HepG2 (cell line): ENCODE measurements around the gene CARHSP1. TPM values are rescaled to one million over a fixed set of nuclear protein-coding genes. Genes with fewer than 3 reads are reported as not detected.

ENCODE experiments used
- CEBPB ChIP-seq: IDR thresholded peaks from 2 replicates; pipeline ENCODE4 v1.6.1; 2011; ENCODE audit warnings: low read depth, low read length, improper control_type of control experiment, borderline replicate concordance
- CENPT ChIP-seq: sonication (generic); formaldehyde crosslinking; IDR thresholded peaks from 2 replicates; pipeline ENCODE4 v1.8.0; 2022; ENCODE audit warnings: low read depth, mild to moderate bottlenecking, moderate library complexity, missing genetic modification reagents
- GABPA ChIP-seq, 2 experiments: IDR thresholded peaks; 2 replicates each; pipeline ENCODE4 v1.6.1; 2011 to 2016; ENCODE audit warnings: low read depth in 2 of 2, low read length in 1 of 2, missing biosample characterization in 1 of 2, missing genetic modification characterization in 1 of 2
- HNRNPLL ChIP-seq: fragments of 200-400 bp; formaldehyde crosslinking; IDR thresholded peaks from 2 replicates; pipeline ENCODE4 v1.6.1; 2017; ENCODE audit warnings: mild to moderate bottlenecking, low read depth, low read length; ENCODE audit not compliant: poor library complexity, severe bottlenecking
- MZF1 ChIP-seq: sonication (generic); formaldehyde crosslinking; IDR thresholded peaks from 2 replicates; pipeline ENCODE4 v1.8.1; 2023; ENCODE audit warnings: mild to moderate bottlenecking, missing genetic modification reagents, borderline replicate concordance
- PCBP1 ChIP-seq: fragments of 200-400 bp; formaldehyde crosslinking; IDR thresholded peaks from 2 replicates; pipeline ENCODE4 v1.6.1; 2017; ENCODE audit warnings: mild to moderate bottlenecking, low read depth, low read length, borderline replicate concordance
- PCBP2 ChIP-seq: fragments of 200-400 bp; formaldehyde crosslinking; optimal IDR thresholded peaks from 2 replicates; pipeline ENCODE3; 2018; ENCODE audit warnings: low read length, low read depth; ENCODE audit not compliant: poor library complexity, severe bottlenecking
- RCOR2 ChIP-seq: IDR thresholded peaks from 2 replicates; pipeline ENCODE4 v1.6.1; 2016; ENCODE audit warnings: missing biosample characterization, missing genetic modification reagents
- SMARCC2 ChIP-seq: fragments of 450-650 bp; IDR thresholded peaks from 2 replicates; pipeline ENCODE4 v1.6.1; 2017; ENCODE audit warnings: antibody characterized with exemption, mild to moderate bottlenecking
- SP2 ChIP-seq: sonication (generic); formaldehyde crosslinking; IDR thresholded peaks from 2 replicates; pipeline ENCODE4 v1.5.1; 2020; ENCODE audit warnings: mild to moderate bottlenecking, missing genetic modification reagents
- ZNF180 ChIP-seq: sonication (generic); formaldehyde crosslinking; IDR thresholded peaks from 2 replicates; pipeline ENCODE4 v1.4.0; 2020; ENCODE audit warnings: low read depth, missing genetic modification reagents, borderline replicate concordance
- ZNF263 ChIP-seq: sonication (generic); formaldehyde crosslinking; IDR thresholded peaks from 2 replicates; pipeline ENCODE4 v1.4.0; 2020; ENCODE audit warnings: missing genetic modification reagents
- ZNF768 ChIP-seq: sonication (generic); formaldehyde crosslinking; IDR thresholded peaks from 2 replicates; pipeline ENCODE4 v1.4.0; 2020; ENCODE audit warnings: missing genetic modification reagents
- polyA plus RNA-seq, 8 experiments: library from polyadenylated mRNA; depleted of rRNA in 3 of 8; stranded (reverse) in 7 of 8; unstranded in 1 of 8; fragments of >200 nt; fragmentation: Illumina TruSeq in 4 of 8; extraction: Trizol in 4 of 8; gene quantifications; 2 replicates each; pipeline versions ENCODE4 v1.2.1 to v1.2.3, GENCODE V29; 2011 to 2016; ENCODE audit warnings: low read depth in 4 of 8, missing spikeins in 1 of 8, mixed read lengths in 1 of 8; ENCODE audit not compliant: insufficient read depth in 1 of 8
- total RNA-seq, 5 experiments: library from RNA; depleted of rRNA; stranded (reverse); fragments of >200 nt; fragmentation: Illumina TruSeq; extraction: Trizol; gene quantifications; 2 replicates each; pipeline ENCODE4 v1.2.3, GENCODE V29; 2016; ENCODE audit warnings: low read depth in 1 of 5
- TF ChIP-seq, protein P1 (sequence below): sonication (generic); formaldehyde crosslinking; IDR thresholded peaks from 2 replicates; pipeline ENCODE4 v1.9.0; 2021; ENCODE audit warnings: mild to moderate bottlenecking, missing genetic modification reagents
- TF ChIP-seq, protein P2 (sequence below): sonication (generic); formaldehyde crosslinking; IDR thresholded peaks from 2 replicates; pipeline ENCODE4 v1.4.0; 2020; ENCODE audit warnings: missing genetic modification reagents, borderline replicate concordance

CARHSP1 gene
- total and polyA plus RNA-seq, 2 of the 13 experiments (the other 11 are each of a cell fraction or from before 2014, with no cell fraction given): 173 to 345 TPM

DNA sequence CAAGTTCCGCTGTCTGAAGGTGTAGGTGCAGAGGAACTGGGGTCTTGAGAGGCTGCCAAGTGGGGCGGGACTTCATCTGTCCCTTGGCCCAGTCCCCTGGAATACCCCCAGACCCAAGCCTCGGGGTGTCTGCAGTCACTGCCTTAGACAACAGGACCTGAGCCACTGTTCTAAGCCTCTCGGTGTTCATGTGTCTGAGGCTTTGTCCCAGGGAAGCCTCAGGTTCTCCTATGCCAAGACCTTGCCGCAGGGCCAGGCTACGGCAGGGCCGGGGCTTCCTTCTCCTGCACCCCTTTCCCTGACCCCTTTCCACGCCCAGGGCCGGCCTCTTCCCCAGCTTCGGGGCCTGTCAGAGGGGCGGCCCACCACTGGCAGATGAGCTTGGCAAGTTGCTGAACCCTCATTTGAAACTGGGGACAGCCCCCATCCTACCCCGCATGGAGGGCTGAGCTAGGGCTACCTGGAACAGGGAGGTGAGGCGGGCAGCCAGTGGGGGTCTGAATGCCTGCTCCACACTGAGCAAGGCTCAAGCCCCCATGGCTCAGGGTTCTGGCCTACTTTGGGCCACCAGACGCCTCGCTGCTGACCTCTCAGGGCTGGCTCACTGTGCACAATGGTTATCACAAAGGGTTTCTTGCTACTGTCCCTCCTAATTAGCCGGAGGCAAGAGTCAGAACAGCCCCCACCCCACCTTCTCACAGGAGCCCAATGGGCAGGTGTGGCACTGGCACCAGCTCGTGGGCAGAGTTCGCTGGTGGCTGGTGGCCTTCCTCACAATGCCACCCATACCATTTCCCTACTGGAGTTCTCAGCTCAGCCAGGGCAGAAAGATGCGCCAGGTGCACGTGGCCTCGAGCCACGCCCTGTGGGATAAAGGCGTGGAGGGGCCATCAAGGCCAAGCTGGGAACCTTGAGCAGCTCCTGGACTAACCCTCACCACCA, 20.4 kb upstream of the CARHSP1 start (continued):
- TF ChIP-seq, protein P1, sequence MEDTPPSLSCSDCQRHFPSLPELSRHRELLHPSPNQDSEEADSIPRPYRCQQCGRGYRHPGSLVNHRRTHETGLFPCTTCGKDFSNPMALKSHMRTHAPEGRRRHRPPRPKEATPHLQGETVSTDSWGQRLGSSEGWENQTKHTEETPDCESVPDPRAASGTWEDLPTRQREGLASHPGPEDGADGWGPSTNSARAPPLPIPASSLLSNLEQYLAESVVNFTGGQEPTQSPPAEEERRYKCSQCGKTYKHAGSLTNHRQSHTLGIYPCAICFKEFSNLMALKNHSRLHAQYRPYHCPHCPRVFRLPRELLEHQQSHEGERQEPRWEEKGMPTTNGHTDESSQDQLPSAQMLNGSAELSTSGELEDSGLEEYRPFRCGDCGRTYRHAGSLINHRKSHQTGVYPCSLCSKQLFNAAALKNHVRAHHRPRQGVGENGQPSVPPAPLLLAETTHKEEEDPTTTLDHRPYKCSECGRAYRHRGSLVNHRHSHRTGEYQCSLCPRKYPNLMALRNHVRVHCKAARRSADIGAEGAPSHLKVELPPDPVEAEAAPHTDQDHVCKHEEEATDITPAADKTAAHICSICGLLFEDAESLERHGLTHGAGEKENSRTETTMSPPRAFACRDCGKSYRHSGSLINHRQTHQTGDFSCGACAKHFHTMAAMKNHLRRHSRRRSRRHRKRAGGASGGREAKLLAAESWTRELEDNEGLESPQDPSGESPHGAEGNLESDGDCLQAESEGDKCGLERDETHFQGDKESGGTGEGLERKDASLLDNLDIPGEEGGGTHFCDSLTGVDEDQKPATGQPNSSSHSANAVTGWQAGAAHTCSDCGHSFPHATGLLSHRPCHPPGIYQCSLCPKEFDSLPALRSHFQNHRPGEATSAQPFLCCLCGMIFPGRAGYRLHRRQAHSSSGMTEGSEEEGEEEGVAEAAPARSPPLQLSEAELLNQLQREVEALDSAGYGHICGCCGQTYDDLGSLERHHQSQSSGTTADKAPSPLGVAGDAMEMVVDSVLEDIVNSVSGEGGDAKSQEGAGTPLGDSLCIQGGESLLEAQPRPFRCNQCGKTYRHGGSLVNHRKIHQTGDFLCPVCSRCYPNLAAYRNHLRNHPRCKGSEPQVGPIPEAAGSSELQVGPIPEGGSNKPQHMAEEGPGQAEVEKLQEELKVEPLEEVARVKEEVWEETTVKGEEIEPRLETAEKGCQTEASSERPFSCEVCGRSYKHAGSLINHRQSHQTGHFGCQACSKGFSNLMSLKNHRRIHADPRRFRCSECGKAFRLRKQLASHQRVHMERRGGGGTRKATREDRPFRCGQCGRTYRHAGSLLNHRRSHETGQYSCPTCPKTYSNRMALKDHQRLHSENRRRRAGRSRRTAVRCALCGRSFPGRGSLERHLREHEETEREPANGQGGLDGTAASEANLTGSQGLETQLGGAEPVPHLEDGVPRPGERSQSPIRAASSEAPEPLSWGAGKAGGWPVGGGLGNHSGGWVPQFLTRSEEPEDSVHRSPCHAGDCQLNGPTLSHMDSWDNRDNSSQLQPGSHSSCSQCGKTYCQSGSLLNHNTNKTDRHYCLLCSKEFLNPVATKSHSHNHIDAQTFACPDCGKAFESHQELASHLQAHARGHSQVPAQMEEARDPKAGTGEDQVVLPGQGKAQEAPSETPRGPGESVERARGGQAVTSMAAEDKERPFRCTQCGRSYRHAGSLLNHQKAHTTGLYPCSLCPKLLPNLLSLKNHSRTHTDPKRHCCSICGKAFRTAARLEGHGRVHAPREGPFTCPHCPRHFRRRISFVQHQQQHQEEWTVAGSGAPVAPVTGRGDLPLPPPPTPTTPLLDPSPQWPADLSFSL (CRISPR knock-in tag): no peak
- TF ChIP-seq MZF1 (CRISPR knock-in tag) (no peak), RCOR2 (CRISPR knock-in tag) (no peak), ZNF180 (CRISPR knock-in tag) (no peak), PCBP2 (no peak), ZNF768 (CRISPR knock-in tag) (peak; percentile 11; the same call in 1 of the 2 replicates), SMARCC2 (no peak), SP2 (CRISPR knock-in tag) (no peak), PCBP1 (no peak), GABPA (IDR thresholded peaks at IDR 0.05; ENCODE audit: low read depth, low read length) (no peak), GABPA (CRISPR knock-in tag; IDR thresholded peaks at IDR 0.05; ENCODE audit: low read depth) (no peak), CENPT (CRISPR knock-in tag) (no peak), CEBPB (no peak), ZNF263 (CRISPR knock-in tag) (0 out of 2 replicates have a peak, but pooled peaks have one; percentile 26), HNRNPLL (peak; percentile 33)
- TF ChIP-seq, protein P2, sequence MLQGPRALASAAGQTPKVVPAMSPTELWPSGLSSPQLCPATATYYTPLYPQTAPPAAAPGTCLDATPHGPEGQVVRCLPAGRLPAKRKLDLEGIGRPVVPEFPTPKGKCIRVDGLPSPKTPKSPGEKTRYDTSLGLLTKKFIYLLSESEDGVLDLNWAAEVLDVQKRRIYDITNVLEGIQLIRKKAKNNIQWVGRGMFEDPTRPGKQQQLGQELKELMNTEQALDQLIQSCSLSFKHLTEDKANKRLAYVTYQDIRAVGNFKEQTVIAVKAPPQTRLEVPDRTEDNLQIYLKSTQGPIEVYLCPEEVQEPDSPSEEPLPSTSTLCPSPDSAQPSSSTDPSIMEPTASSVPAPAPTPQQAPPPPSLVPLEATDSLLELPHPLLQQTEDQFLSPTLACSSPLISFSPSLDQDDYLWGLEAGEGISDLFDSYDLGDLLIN: peak; percentile 32; the same call in 1 of the 2 replicates
